ENCODE results near the gene SORCS1.
"Not testable (repeated sequence)": the region's sequence is repeated elsewhere in the genome, so short reads cannot be mapped to it uniquely, and the experiment has no call there.

Gene SORCS1

DNA sequence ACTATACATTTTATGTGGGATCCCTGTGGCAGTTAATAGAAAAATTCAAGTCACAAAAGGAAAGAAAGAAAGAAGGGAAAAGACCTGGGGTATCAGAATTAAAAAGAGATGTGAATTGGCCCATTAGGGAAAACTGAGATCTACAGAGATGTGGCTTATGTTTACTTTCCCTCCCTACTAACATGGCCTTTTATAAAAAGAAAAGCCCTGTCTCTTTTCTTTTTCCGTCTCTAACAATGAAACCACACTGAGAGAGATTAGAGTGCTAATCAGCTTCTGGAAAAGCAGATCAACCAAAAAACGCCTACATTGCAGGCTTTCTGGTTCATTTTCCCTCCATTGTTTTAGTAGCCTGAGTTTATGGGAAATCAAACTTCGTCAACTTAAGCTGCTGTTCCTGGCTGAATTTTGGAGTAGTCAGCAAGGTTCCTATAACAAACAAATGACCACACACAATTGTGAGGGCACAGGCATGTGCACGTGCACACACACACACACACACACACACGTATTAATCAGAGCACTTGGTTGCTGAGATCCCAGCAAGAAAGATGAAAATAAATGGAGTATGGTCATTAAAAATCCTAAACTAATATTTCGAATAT, 235.1 kb downstream of the SORCS1 start:
- H3K9ac ChIP-seq = no peak overlapping the region
- no peaks in the 10 kb centered on the region for H3K4me1 ChIP-seq
- no peaks in the 10 kb centered on the region for H3K27me3 ChIP-seq (ENCODE audit: control insufficient read depth, insufficient read depth, low read length)
- H3K36me3 ChIP-seq (ENCODE audit: control insufficient read depth, insufficient read depth, low read length) = no peaks in the 10 kb centered on the region
- H3K4me2 ChIP-seq (ENCODE audit: low read length) = no peak overlapping the region
- no peaks in the 10 kb centered on the region for H3K9me3 ChIP-seq (ENCODE audit: control insufficient read depth, low read length)
- H3K79me2 ChIP-seq = no peaks in the 10 kb centered on the region
- H3K4me3 ChIP-seq (ENCODE audit: low read depth, low read length) = no peak overlapping the region
- TF ChIP-seq, protein P1, sequence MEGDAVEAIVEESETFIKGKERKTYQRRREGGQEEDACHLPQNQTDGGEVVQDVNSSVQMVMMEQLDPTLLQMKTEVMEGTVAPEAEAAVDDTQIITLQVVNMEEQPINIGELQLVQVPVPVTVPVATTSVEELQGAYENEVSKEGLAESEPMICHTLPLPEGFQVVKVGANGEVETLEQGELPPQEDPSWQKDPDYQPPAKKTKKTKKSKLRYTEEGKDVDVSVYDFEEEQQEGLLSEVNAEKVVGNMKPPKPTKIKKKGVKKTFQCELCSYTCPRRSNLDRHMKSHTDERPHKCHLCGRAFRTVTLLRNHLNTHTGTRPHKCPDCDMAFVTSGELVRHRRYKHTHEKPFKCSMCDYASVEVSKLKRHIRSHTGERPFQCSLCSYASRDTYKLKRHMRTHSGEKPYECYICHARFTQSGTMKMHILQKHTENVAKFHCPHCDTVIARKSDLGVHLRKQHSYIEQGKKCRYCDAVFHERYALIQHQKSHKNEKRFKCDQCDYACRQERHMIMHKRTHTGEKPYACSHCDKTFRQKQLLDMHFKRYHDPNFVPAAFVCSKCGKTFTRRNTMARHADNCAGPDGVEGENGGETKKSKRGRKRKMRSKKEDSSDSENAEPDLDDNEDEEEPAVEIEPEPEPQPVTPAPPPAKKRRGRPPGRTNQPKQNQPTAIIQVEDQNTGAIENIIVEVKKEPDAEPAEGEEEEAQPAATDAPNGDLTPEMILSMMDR (IDR thresholded peaks at IDR 0.05) = no peak
- H2AFZ ChIP-seq = no peak overlapping the region
- H3K27ac ChIP-seq = no peak overlapping the region

DNA sequence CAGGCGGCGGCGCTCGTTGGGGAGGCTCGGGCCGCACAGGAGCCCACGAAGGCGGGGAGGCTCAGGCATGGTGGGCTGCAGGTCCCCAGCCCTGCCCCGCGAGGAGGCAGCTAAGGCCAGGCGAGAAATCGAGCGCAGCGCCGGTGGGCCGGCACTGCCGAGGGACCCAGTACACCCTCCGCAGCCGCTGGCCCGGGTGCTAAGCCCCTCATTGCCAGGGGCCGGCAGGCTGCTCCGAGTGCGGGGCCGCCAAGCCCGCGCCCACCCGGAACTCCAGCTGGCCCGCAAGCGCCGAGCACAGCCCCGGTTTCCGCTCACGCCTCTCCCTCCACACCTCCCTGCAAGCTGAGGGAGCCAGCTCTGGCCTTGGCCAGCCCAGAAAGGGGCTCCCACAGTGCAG, 236.4 kb downstream of the SORCS1 start:
- not testable (repeated sequence) for H3K27ac ChIP-seq; H3K79me2 ChIP-seq; H3K36me3 ChIP-seq (ENCODE audit: control insufficient read depth, insufficient read depth, low read length); H3K4me3 ChIP-seq (ENCODE audit: low read depth, low read length); H3K4me1 ChIP-seq; H3K9ac ChIP-seq; H3K27me3 ChIP-seq (ENCODE audit: control insufficient read depth, insufficient read depth, low read length); H2AFZ ChIP-seq; H3K9me3 ChIP-seq (ENCODE audit: control insufficient read depth, low read length); H3K4me2 ChIP-seq (ENCODE audit: low read length)

DNA sequence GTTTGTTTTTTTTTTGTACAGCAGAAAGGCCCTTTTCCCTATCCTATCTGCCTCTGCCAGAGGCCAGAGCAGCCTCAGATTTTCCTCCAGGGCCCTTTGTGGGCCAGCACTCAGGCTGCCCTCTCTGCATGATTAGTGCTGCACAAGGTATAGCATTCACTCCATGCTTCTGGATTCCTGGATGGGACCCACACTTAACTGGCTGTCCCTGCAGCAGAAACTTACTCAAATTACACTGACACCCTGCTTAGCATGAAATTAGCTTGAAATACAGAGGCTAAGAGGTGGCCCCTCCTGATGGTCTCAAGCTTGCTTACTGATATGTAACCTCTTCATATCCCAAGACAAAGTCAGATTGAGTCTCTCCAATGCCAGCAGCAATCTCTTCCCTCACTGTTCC, 239.3 kb downstream of the SORCS1 start:
- Histone ChIP-seq H3K36me3 (ENCODE audit: control insufficient read depth, insufficient read depth, low read length) (no peaks in the 10 kb centered on the region), H2AFZ (no peak overlapping the region), H3K4me1 (no peaks in the 10 kb centered on the region), H3K79me2 (no peaks in the 10 kb centered on the region), H3K4me2 (ENCODE audit: low read length) (no peak overlapping the region), H3K9me3 (ENCODE audit: control insufficient read depth, low read length) (no peaks in the 10 kb centered on the region), H3K4me3 (ENCODE audit: low read depth, low read length) (no peak overlapping the region), H3K27me3 (ENCODE audit: control insufficient read depth, insufficient read depth, low read length) (no peaks in the 10 kb centered on the region), H3K9ac (no peak overlapping the region), H3K27ac (no peak overlapping the region)
- TF ChIP-seq, protein P1 (IDR thresholded peaks at IDR 0.05) = no peak

DNA sequence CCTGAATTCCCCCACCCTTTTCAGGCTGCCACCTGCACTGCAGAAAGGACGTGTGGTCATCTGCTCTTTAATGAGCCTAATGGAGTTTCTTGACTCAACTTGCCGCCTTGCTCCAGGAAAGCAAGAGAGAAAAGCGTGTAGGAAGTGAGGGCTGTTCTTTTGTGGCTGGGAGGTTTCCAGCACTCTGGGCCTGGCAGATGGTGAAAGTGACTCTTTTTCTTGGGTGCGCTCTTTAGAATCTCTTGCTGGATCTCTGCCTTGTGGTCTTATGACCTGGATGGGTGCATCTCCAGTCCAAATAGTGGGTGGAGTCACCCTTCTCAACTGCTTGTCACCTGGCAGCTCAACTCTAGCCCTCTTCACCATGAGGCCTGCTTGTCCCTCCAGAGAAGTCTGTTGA, 244.0 kb downstream of the SORCS1 start:
- Histone ChIP-seq H3K9ac (no peak overlapping the region), H3K36me3 (ENCODE audit: control insufficient read depth, insufficient read depth, low read length) (no peaks in the 10 kb centered on the region), H3K27me3 (ENCODE audit: control insufficient read depth, insufficient read depth, low read length) (no peaks in the 10 kb centered on the region), H3K9me3 (ENCODE audit: control insufficient read depth, low read length) (no peaks in the 10 kb centered on the region), H3K4me3 (ENCODE audit: low read depth, low read length) (no peak overlapping the region), H3K4me1 (no peaks in the 10 kb centered on the region), H3K4me2 (ENCODE audit: low read length) (no peak overlapping the region), H3K27ac (no peak overlapping the region), H2AFZ (no peak overlapping the region), H3K79me2 (no peaks in the 10 kb centered on the region)
- TF ChIP-seq, protein P1 (IDR thresholded peaks at IDR 0.05) = no peak

DNA sequence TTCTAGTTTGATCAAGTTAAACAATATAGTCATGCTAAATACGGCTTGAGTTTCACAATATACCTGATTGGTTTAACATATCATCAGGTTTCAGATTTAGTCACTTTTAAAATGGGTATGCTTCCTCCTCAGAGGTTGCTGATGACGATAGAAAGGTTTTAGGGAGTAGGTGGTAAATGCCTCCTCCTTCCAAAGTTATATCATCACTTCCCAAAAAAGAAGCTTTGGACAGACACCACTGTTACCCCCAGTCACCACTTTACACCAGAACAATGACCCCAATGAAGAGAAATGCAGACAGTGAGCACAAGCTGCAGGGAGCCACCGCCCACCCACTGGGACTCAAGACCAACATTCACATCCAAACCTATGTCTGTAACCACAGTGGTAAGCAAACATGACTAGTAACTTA, 244.6 kb downstream of the SORCS1 start:
- H3K79me2 ChIP-seq = no peaks in the 10 kb centered on the region
- no peaks in the 10 kb centered on the region for H3K4me1 ChIP-seq
- H3K9me3 ChIP-seq (ENCODE audit: control insufficient read depth, low read length) = no peaks in the 10 kb centered on the region
- no peaks in the 10 kb centered on the region for H3K27me3 ChIP-seq (ENCODE audit: control insufficient read depth, insufficient read depth, low read length)
- H3K4me2 ChIP-seq (ENCODE audit: low read length) = no peak overlapping the region
- no peaks in the 10 kb centered on the region for H3K36me3 ChIP-seq (ENCODE audit: control insufficient read depth, insufficient read depth, low read length)
- no peak overlapping the region for H3K9ac ChIP-seq
- H2AFZ ChIP-seq = no peak overlapping the region
- no peak overlapping the region for H3K27ac ChIP-seq
- no peak overlapping the region for H3K4me3 ChIP-seq (ENCODE audit: low read depth, low read length)
- TF ChIP-seq, protein P1 (IDR thresholded peaks at IDR 0.05) = no peak
